Neuronal stem cell (in vitro differentiated cells): ENCODE measurements around the gene OCA2.

Source experiments
- DNase-seq: peaks from one replicate; pipeline ENCODE4 v3.0.0-alpha.2; 2013; ENCODE audit warnings: low spot score
- H2AFZ ChIP-seq: one replicate; pipeline ENCODE4 v1.6.1; 2013; ENCODE audit warnings: mild to moderate bottlenecking, low read length, inconsistent platforms
- H2AK5ac ChIP-seq: 2 replicates; pipeline ENCODE4 v1.6.1; 2013; ENCODE audit warnings: low read depth, mild to moderate bottlenecking, inconsistent platforms, low read length, moderate library complexity, mixed read lengths
- H2BK120ac ChIP-seq: 2 replicates; pipeline ENCODE4 v1.6.1; 2013; ENCODE audit warnings: low read depth, mild to moderate bottlenecking, inconsistent platforms, low read length, moderate library complexity, mixed read lengths
- H2BK12ac ChIP-seq: one replicate; pipeline ENCODE4 v1.6.1; 2013; ENCODE audit warnings: low read length, inconsistent platforms
- H2BK15ac ChIP-seq: 2 replicates; pipeline ENCODE4 v1.6.1; 2013; ENCODE audit warnings: mild to moderate bottlenecking, low read length, inconsistent platforms, mixed read lengths
- H2BK5ac ChIP-seq: one replicate; pipeline ENCODE4 v1.6.1; 2013; ENCODE audit warnings: inconsistent platforms, mild to moderate bottlenecking, low read length, moderate library complexity
- H3K14ac ChIP-seq: one replicate; pipeline ENCODE4 v1.6.1; 2013; ENCODE audit warnings: low read length, inconsistent platforms
- H3K18ac ChIP-seq: 2 replicates; pipeline ENCODE4 v1.6.1; 2013; ENCODE audit warnings: low read length, inconsistent platforms
- H3K23ac ChIP-seq: 2 replicates; pipeline ENCODE4 v1.6.1; 2013; ENCODE audit warnings: low read depth, mild to moderate bottlenecking, mixed read lengths, low read length, inconsistent platforms; ENCODE audit not compliant: poor library complexity
- H3K27ac ChIP-seq: replicated peaks from 3 replicates; pipeline ENCODE4 v1.5.1; 2013; ENCODE audit warnings: low read length, inconsistent platforms
- H3K27me3 ChIP-seq, 3 experiments: 2 replicates each; pipeline ENCODE4 v1.6.1; 2013; ENCODE audit warnings: low read length in 3 of 3, mild to moderate bottlenecking in 2 of 3, inconsistent platforms in 1 of 3, low read depth in 1 of 3, mixed read lengths in 1 of 3, moderate library complexity in 1 of 3; ENCODE audit not compliant: control insufficient read depth in 3 of 3, insufficient read depth in 3 of 3
- H3K36me3 ChIP-seq, 2 donors: replicated peaks in 1 of 2; 2 replicates each; pipeline ENCODE4 v1.6.1; 2013; ENCODE audit warnings: low read length in 2 of 2; ENCODE audit not compliant: control insufficient read depth in 2 of 2, insufficient read depth in 2 of 2
- H3K4ac ChIP-seq: 2 replicates; pipeline ENCODE4 v1.6.1; 2013; ENCODE audit warnings: inconsistent platforms, mild to moderate bottlenecking, low read length, moderate library complexity
- H3K4me1 ChIP-seq, 2 donors: 1 replicate in 1 of 2; 2 replicates in 1 of 2; pipeline ENCODE4 v1.6.1; 2013; ENCODE audit warnings: low read length in 2 of 2, low read depth in 1 of 2; ENCODE audit not compliant: control insufficient read depth in 2 of 2, insufficient read depth in 1 of 2
- H3K4me2 ChIP-seq: one replicate; pipeline ENCODE4 v1.6.1; 2013; ENCODE audit warnings: mild to moderate bottlenecking, low read length, inconsistent platforms; ENCODE audit not compliant: insufficient read depth, poor library complexity, severe bottlenecking
- H3K4me3 ChIP-seq, 2 donors: 2 replicates each; pipeline ENCODE4 v1.5.1; 2013; ENCODE audit warnings: low read length in 2 of 2, mild to moderate bottlenecking in 2 of 2, inconsistent platforms in 1 of 2, moderate library complexity in 1 of 2
- H3K79me1 ChIP-seq: one replicate; pipeline ENCODE4 v1.6.1; 2013; ENCODE audit warnings: low read depth, mild to moderate bottlenecking, inconsistent platforms, low read length, moderate library complexity
- H3K9ac ChIP-seq: one replicate; pipeline ENCODE4 v1.6.1; 2013; ENCODE audit warnings: mild to moderate bottlenecking, low read depth, low read length, inconsistent platforms; ENCODE audit not compliant: poor library complexity
- H3K9me3 ChIP-seq, 2 donors: replicated peaks in 1 of 2; 2 replicates each; pipeline versions ENCODE3 to v1.6.1; 2013; ENCODE audit warnings: low read length in 2 of 2, mild to moderate bottlenecking in 2 of 2, inconsistent platforms in 1 of 2, low read depth in 1 of 2, mixed read lengths in 1 of 2, moderate library complexity in 1 of 2; ENCODE audit not compliant: control insufficient read depth in 2 of 2, insufficient read depth in 1 of 2
- H4K8ac ChIP-seq: one replicate; pipeline ENCODE4 v1.6.1; 2013; ENCODE audit warnings: low read depth, mild to moderate bottlenecking, inconsistent platforms, low read length, moderate library complexity
- H4K91ac ChIP-seq: one replicate; pipeline ENCODE4 v1.6.1; 2013; ENCODE audit warnings: low read length, low read depth, mild to moderate bottlenecking, inconsistent platforms; ENCODE audit not compliant: poor library complexity
- WGBS, 2 donors: extraction: QIAGEN DNeasy Blood & Tissue Kit; methylation state at CpG; one replicate each; pipeline ENCODE4 v1.1.7; 2013; ENCODE audit warnings: missing lambda C conversion rate in 2 of 2, mixed read lengths in 1 of 2; ENCODE audit not compliant: insufficient read length in 2 of 2, insufficient replicate concordance in 1 of 2; ENCODE audit errors: extremely low coverage in 2 of 2; 5-methylcytosine and 5-hydroxymethylcytosine counted together

The OCA2 gene

DNA sequence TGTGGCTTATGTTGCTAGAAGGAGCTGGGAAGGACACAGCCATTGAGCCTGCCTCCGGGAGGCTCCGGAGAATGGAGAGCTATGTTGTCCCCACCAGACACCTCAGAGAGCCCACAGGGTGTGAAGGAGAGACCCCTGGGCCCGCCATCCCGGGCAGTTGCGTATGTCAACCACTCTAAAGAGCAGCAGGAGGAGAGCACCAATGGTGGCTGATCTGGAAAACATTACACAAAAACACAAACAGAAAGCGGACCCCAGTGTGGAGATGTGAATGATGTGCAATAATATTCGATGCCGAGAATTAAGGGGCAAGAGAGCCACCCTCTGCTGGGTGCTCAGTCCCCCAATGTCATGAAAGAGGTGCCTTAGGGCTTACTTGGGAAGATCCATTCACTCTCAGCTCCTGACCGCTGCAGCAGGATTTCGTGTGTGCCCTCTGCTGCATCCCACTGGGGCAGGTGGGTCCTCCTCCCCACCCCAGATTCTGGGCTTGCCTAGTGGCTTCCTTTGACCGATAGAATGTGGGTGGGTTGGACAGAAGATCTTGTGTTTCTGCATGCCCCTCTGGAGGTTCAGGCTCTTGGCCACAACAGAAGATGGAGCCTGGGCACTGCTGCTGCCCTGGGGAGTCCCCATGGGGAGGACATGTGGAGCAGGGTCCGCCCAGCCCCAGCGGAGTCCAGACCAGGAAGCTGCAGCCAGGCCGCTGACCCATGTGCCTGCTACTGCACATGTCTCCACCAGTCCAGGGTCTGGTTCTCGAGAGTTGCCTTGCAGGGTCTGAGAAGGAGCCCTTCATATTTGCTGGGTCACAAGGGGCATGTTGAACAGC lies 245.3 kb downstream of the OCA2 start:
- H4K8ac ChIP-seq = no peak overlapping the region
- H2BK12ac ChIP-seq = no peak overlapping the region
- no peak overlapping the region for H2AFZ ChIP-seq
- WGBS, 2 donors = no CpG with 5 or more reads among the region's 15 CpGs
- H3K4me1 ChIP-seq = no peaks in the 10 kb centered on the region
- no peaks in the 10 kb centered on the region for H3K27me3 ChIP-seq
- no peak overlapping the region for H3K4ac ChIP-seq
- H2AK5ac ChIP-seq = no peak overlapping the region
- no peaks in the 10 kb centered on the region for H3K36me3 ChIP-seq
- H2BK15ac ChIP-seq = no peak overlapping the region
- H2BK5ac ChIP-seq = no peak overlapping the region
- H3K18ac ChIP-seq = peak overlapping the region; percentile 15
- H4K91ac ChIP-seq = no peak overlapping the region
- no peak overlapping the region for H3K27ac ChIP-seq
- no peaks in the 10 kb centered on the region for H3K79me1 ChIP-seq
- no peak overlapping the region for H3K4me2 ChIP-seq
- no peak for DNase-seq
- H3K14ac ChIP-seq = peak overlapping the region; percentile 14
- H3K9ac ChIP-seq = no peak overlapping the region
- H3K9me3 ChIP-seq = peaks cover 0 to 7% of the 10 kb centered on the region in 2 donors
- peak overlapping the region; percentile 44 for H3K23ac ChIP-seq
- no peak overlapping the region for H3K4me3 ChIP-seq
- no peak overlapping the region for H2BK120ac ChIP-seq

DNA sequence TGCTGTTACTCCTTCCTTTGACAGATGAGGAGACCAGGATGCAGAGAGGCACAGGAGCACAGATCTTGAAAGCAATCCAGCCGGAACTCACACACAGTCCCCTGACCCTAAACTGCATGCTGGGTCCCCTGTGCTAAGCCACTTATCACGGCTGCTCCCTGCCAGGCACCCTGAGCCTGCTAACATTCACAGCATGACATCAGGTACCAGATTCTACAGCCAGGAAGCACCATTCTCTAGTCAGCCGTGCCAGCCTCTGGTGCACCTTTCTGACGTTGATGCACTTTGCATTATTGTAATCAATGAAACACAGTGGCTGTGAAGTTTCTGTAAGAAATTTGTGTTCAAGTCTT lies 247.3 kb downstream of the OCA2 start:
- Histone ChIP-seq H3K27me3 (no peaks in the 10 kb centered on the region), H3K9ac (no peak overlapping the region), H4K8ac (no peak overlapping the region), H3K9me3 (peaks cover 0 to 12% of the 10 kb centered on the region in 2 donors), H3K23ac (no peak overlapping the region), H4K91ac (no peak overlapping the region), H3K4ac (no peak overlapping the region), H3K14ac (no peak overlapping the region), H2AFZ (no peak overlapping the region), H3K4me3 (no peak overlapping the region), H3K36me3 (no peaks in the 10 kb centered on the region), H3K4me2 (no peak overlapping the region), H3K27ac (no peak overlapping the region), H3K79me1 (no peaks in the 10 kb centered on the region), H2AK5ac (no peak overlapping the region), H3K18ac (no peak overlapping the region), H2BK15ac (no peak overlapping the region), H2BK5ac (no peak overlapping the region), H3K4me1 (peaks cover 0 to 3% of the 10 kb centered on the region in 2 donors), H2BK120ac (no peak overlapping the region), H2BK12ac (no peak overlapping the region)
- DNase-seq = no peak
- WGBS, 2 donors = no CpG with 5 or more reads among the region's 4 CpGs

- Histone ChIP-seq H3K36me3 (no peaks in the 10 kb centered on the region), H2AFZ (no peak overlapping the region), H3K23ac (no peak overlapping the region), H2BK12ac (no peak overlapping the region), H3K14ac (no peak overlapping the region), H2BK5ac (no peak overlapping the region), H3K4me2 (no peak overlapping the region), H4K91ac (no peak overlapping the region), H3K4ac (no peak overlapping the region), H3K27ac (no peak overlapping the region), H2BK15ac (no peak overlapping the region), H3K4me1 (peaks cover 0 to 6% of the 10 kb centered on the region in 2 donors), H3K18ac (no peak overlapping the region), H3K4me3 (no peak overlapping the region), H3K27me3 (no peaks in the 10 kb centered on the region), H2AK5ac (peak overlapping the region; percentile 46), H2BK120ac (no peak overlapping the region), H4K8ac (no peak overlapping the region), H3K79me1 (peaks cover under 1% of the 10 kb centered on the region), H3K9me3 (peaks cover 0 to 12% of the 10 kb centered on the region in 2 donors), H3K9ac (peak overlapping the region; percentile 30)
- no CpG with 5 or more reads among the region's 17 CpGs for WGBS, 2 donors
- no peak for DNase-seq
Observed at GRCh38 chr15:27850981-27851857, 247.9 kb downstream of the OCA2 start.

GRCh38 chr15:27850050-27850449 lies 249.1 kb downstream of the OCA2 start:
- H3K14ac ChIP-seq = no peak overlapping the region
- H3K4me3 ChIP-seq = no peak overlapping the region

More at GRCh38 chr15:27850050-27850449, 249.1 kb downstream of the OCA2 start:
- Histone ChIP-seq H3K27ac (no peak overlapping the region), H3K79me1 (peaks cover 1% of the 10 kb centered on the region), H2BK15ac (no peak overlapping the region), H3K9ac (no peak overlapping the region), H2BK120ac (no peak overlapping the region), H2BK5ac (no peak overlapping the region), H3K9me3 (peaks cover 0 to 12% of the 10 kb centered on the region in 2 donors), H2AK5ac (no peak overlapping the region), H3K4ac (no peak overlapping the region), H4K91ac (no peak overlapping the region), H3K4me2 (no peak overlapping the region), H2AFZ (no peak overlapping the region), H2BK12ac (no peak overlapping the region), H3K23ac (no peak overlapping the region), H3K18ac (no peak overlapping the region), H4K8ac (no peak overlapping the region), H3K27me3 (no peaks in the 10 kb centered on the region), H3K36me3 (no peaks in the 10 kb centered on the region), H3K4me1 (peaks cover 0 to 6% of the 10 kb centered on the region in 2 donors)
- no peak for DNase-seq
- WGBS, 2 donors = no CpG with 5 or more reads among the region's 5 CpGs
